ENCODE results near the gene VPS13A. TPM values are rescaled to one million over a fixed set of nuclear protein-coding genes. Genes with fewer than 3 reads are reported as not detected.

The VPS13A gene
- total and polyA plus RNA-seq, 2 of the 13 experiments (the other 11 are each of a cell fraction or from before 2014, with no cell fraction given) = 20.4 to 20.7 TPM

Other genes starting within 250 kb of the VPS13A start
- not detected in 2 replicates for gene FOXB2, start 157.9 kb upstream of the VPS13A start, total RNA-seq (2016; rRNA removed; fragmentation: Illumina TruSeq; extraction: Trizol)
- gene FOXB2, start 157.9 kb upstream of the VPS13A start, polyA plus RNA-seq (2011; rRNA removed) = not detected in 2 replicates

Data from HepG2 (cell line).